Neural cell (in vitro differentiated cells): ENCODE measurements around the gene UBTF.

Source experiments
- EP300 ChIP-seq: fragments of 450-650 bp; conservative IDR thresholded peaks from 2 replicates; pipeline ENCODE4 v1.6.1; 2014; ENCODE audit warnings: antibody characterized with exemption, mild to moderate bottlenecking, moderate library complexity; ENCODE audit not compliant: poor library complexity, severe bottlenecking
- EZH2 ChIP-seq: fragments of 200-600, 300-800 bp; shearing (Covaris generic), sonication (generic); IDR thresholded peaks from 2 replicates; pipeline ENCODE4 v1.6.1; 2014; ENCODE audit warnings: antibody characterized with exemption, low read length, borderline replicate concordance, mild to moderate bottlenecking; ENCODE audit not compliant: insufficient read depth, poor library complexity, severe bottlenecking
- POLR2AphosphoS5 ChIP-seq: IDR thresholded peaks from 2 replicates; pipeline ENCODE4 v1.6.1; 2012
- RAD21 ChIP-seq: fragments of 450-650 bp; conservative IDR thresholded peaks from 2 replicates; pipeline ENCODE4 v1.6.1; 2014; ENCODE audit warnings: antibody characterized with exemption, mild to moderate bottlenecking, moderate library complexity
- SMC3 ChIP-seq: fragments of 450-650 bp; conservative IDR thresholded peaks from 2 replicates; pipeline ENCODE4 v1.6.1; 2014; ENCODE audit warnings: antibody characterized with exemption, mild to moderate bottlenecking, moderate library complexity; ENCODE audit not compliant: poor library complexity
- TF ChIP-seq, protein P1 (sequence below): fragments of 450-650 bp; IDR thresholded peaks from 2 replicates; pipeline ENCODE4 v1.5.1; 2014; ENCODE audit warnings: antibody characterized with exemption, mild to moderate bottlenecking, moderate library complexity; ENCODE audit not compliant: poor library complexity, severe bottlenecking
- TF ChIP-seq, protein P2 (sequence below): IDR thresholded peaks from 2 replicates; pipeline ENCODE4 v1.6.1; 2012; ENCODE audit warnings: borderline replicate concordance

DNA sequence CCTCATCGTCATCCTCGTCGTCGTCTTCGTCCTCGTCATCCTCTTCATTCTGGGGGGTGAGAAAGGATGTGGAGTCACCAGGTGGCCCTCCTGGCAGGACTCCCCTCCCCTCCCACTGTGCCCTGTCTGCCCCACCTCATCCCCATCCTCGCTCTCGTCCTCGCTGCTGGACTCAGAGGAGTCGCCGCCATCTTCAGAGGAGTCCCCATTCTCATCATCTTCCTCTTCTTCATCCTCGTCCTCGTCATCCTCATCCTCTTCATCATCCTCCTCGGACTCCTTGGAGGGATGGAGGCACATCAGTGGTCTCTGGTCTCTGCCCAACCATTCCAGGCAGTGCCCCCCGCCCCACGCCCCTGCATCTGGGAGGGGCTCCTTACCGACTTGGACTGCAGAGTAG lies 12.2 kb downstream of the UBTF start:
- TF ChIP-seq POLR2AphosphoS5, result no peak
- no peak for TF ChIP-seq EP300
- TF ChIP-seq, protein P1, sequence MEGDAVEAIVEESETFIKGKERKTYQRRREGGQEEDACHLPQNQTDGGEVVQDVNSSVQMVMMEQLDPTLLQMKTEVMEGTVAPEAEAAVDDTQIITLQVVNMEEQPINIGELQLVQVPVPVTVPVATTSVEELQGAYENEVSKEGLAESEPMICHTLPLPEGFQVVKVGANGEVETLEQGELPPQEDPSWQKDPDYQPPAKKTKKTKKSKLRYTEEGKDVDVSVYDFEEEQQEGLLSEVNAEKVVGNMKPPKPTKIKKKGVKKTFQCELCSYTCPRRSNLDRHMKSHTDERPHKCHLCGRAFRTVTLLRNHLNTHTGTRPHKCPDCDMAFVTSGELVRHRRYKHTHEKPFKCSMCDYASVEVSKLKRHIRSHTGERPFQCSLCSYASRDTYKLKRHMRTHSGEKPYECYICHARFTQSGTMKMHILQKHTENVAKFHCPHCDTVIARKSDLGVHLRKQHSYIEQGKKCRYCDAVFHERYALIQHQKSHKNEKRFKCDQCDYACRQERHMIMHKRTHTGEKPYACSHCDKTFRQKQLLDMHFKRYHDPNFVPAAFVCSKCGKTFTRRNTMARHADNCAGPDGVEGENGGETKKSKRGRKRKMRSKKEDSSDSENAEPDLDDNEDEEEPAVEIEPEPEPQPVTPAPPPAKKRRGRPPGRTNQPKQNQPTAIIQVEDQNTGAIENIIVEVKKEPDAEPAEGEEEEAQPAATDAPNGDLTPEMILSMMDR, result no peak
- no peak for TF ChIP-seq SMC3
- no peak for TF ChIP-seq EZH2
- no peak for TF ChIP-seq RAD21
- TF ChIP-seq, protein P2, sequence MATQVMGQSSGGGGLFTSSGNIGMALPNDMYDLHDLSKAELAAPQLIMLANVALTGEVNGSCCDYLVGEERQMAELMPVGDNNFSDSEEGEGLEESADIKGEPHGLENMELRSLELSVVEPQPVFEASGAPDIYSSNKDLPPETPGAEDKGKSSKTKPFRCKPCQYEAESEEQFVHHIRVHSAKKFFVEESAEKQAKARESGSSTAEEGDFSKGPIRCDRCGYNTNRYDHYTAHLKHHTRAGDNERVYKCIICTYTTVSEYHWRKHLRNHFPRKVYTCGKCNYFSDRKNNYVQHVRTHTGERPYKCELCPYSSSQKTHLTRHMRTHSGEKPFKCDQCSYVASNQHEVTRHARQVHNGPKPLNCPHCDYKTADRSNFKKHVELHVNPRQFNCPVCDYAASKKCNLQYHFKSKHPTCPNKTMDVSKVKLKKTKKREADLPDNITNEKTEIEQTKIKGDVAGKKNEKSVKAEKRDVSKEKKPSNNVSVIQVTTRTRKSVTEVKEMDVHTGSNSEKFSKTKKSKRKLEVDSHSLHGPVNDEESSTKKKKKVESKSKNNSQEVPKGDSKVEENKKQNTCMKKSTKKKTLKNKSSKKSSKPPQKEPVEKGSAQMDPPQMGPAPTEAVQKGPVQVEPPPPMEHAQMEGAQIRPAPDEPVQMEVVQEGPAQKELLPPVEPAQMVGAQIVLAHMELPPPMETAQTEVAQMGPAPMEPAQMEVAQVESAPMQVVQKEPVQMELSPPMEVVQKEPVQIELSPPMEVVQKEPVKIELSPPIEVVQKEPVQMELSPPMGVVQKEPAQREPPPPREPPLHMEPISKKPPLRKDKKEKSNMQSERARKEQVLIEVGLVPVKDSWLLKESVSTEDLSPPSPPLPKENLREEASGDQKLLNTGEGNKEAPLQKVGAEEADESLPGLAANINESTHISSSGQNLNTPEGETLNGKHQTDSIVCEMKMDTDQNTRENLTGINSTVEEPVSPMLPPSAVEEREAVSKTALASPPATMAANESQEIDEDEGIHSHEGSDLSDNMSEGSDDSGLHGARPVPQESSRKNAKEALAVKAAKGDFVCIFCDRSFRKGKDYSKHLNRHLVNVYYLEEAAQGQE, result no peak
